PC-3 (cell line): ENCODE data around the gene ACAD9. TPM values are rescaled to one million over a fixed set of nuclear protein-coding genes. Genes with fewer than 3 reads are reported as not detected.

Experiments
- ATAC-seq: fragments of 200-7000 bp; cut with Tn5 transposase; 2 replicates; pipeline ENCODE4 v1.9.1; 2020; ENCODE audit warnings: mild to moderate bottlenecking, moderate library complexity
- BruUV-seq: library from RNA; stranded (reverse); fragments of 400-500 nt; replicated peaks from 2 replicates; lab custom pipeline; 2021; lab: Mats Ljungman, UMichigan
- CTCF ChIA-PET: fragments of 300-600 bp; sonication (Branson Sonifier 250); formaldehyde crosslinking; loops from one replicate; lab custom pipeline; 2022; ENCODE audit warnings: antibody characterized with exemption; lab: Charles Lee
- POLR2A ChIA-PET: fragments of 300-600 bp; sonication (Branson Sonifier 250); formaldehyde crosslinking; loops from one replicate; lab custom pipeline; 2022; ENCODE audit warnings: antibody characterized with exemption; ENCODE audit not compliant: unreplicated experiment; lab: Charles Lee
- DNase-seq: peaks from one replicate; pipeline ENCODE4 v3.0.0-alpha.2; 2015
- H2AFZ ChIP-seq: fragments of 300-600 bp; sonication (generic); 2 replicates; pipeline ENCODE4 v1.6.0; 2016; ENCODE audit warnings: antibody characterized with exemption, low read length
- H3F3A ChIP-seq: fragments of 300-600 bp; sonication (generic); one replicate; pipeline ENCODE4 v1.6.0; 2017; ENCODE audit warnings: antibody characterized with exemption, low read length, control low read depth, mild to moderate bottlenecking; ENCODE audit not compliant: unreplicated experiment
- H3K27ac ChIP-seq: fragments of 300-600 bp; sonication (generic); 2 replicates; pipeline ENCODE4 v1.5.1; 2016; ENCODE audit warnings: mild to moderate bottlenecking, low read length
- H3K27me3 ChIP-seq: fragments of 300-600 bp; sonication (generic); 2 replicates; pipeline ENCODE4 v1.6.1; 2016; ENCODE audit warnings: low read length, mixed read lengths
- H3K36me3 ChIP-seq: fragments of 300-600 bp; sonication (generic); 2 replicates; pipeline ENCODE4 v1.6.1; 2016; ENCODE audit warnings: low read depth, mixed run types, low read length, mixed read lengths
- H3K4me1 ChIP-seq: fragments of 300-600 bp; sonication (generic); 2 replicates; pipeline ENCODE4 v1.5.1; 2016; ENCODE audit warnings: low read length; ENCODE audit not compliant: insufficient read depth
- H3K4me2 ChIP-seq: fragments of 300-600 bp; sonication (generic); 2 replicates; pipeline ENCODE4 v1.6.0; 2016; ENCODE audit warnings: low read length
- H3K4me3 ChIP-seq: fragments of 300-600 bp; sonication (generic); 2 replicates; pipeline ENCODE4 v1.5.1; 2016; ENCODE audit warnings: mild to moderate bottlenecking, low read length, mixed read lengths
- H3K79me2 ChIP-seq: fragments of 300-600 bp; sonication (generic); 2 replicates; pipeline ENCODE4 v1.6.1; 2017; ENCODE audit warnings: low read length, mixed read lengths
- H3K9ac ChIP-seq: fragments of 300-600 bp; sonication (generic); 2 replicates; pipeline ENCODE4 v1.6.0; 2016; ENCODE audit warnings: mild to moderate bottlenecking, low read length
- H3K9me2 ChIP-seq: fragments of 300-600 bp; sonication (generic); replicated peaks from 2 replicates; pipeline ENCODE4 v1.6.1; 2016; ENCODE audit warnings: mixed run types, low read length, mixed read lengths
- H3K9me3 ChIP-seq: fragments of 300-600 bp; sonication (generic); 2 replicates; pipeline ENCODE4 v1.6.1; 2016; ENCODE audit warnings: low read length, mixed read lengths
- H4K20me1 ChIP-seq: fragments of 300-600 bp; sonication (generic); 2 replicates; pipeline ENCODE4 v1.6.1; 2016; ENCODE audit warnings: low read length, mixed read lengths
- CTCF ChIP-seq: fragments of 300-600 bp; sonication (generic); conservative IDR thresholded peaks from 2 replicates; pipeline ENCODE4 v1.5.1; 2017; ENCODE audit warnings: antibody characterized with exemption, low read depth, mild to moderate bottlenecking, low read length
- EZH2 ChIP-seq: fragments of 300-600 bp; sonication (generic); IDR thresholded peaks from one replicate; pipeline ENCODE4 v1.6.1; 2017; ENCODE audit warnings: antibody characterized with exemption, mild to moderate bottlenecking, low read length; ENCODE audit not compliant: unreplicated experiment
- EZH2phosphoT487 ChIP-seq: fragments of 300-600 bp; sonication (generic); IDR thresholded peaks from 2 replicates; pipeline ENCODE4 v1.6.1; 2018; ENCODE audit warnings: mild to moderate bottlenecking, antibody characterized with exemption, low read length, borderline replicate concordance
- intact Hi-C: fragments of 100-400 bp; cut with micrococcal nuclease; formaldehyde crosslinking; loops from 2 replicates; pipeline ENCODE4 v1.9.0; 2023
- total RNA-seq: library from RNA; depleted of rRNA; stranded (reverse); fragments of >200 nt; gene quantifications from 2 replicates; pipeline ENCODE4 v1.2.3, GENCODE V29; 2014

Gene ACAD9
- total RNA-seq, 1 experiment from 2014 or later, result 38.6 TPM

GRCh38 chr3:128873244-128874022, 6.0 kb upstream of the ACAD9 start:
- Histone ChIP-seq H2AFZ (no peak overlapping the region), H3K4me2 (no peak overlapping the region), H3K4me3 (no peak overlapping the region), H3K9me3 (no peaks in the 10 kb centered on the region), H3K9me2 (no peaks in the 10 kb centered on the region), H3K27me3 (no peaks in the 10 kb centered on the region), H3K27ac (no peak overlapping the region), H3K36me3 (no peaks in the 10 kb centered on the region; the same call in 1 of the 2 replicates), H3K4me1 (peaks cover 6% of the 10 kb centered on the region), H3K79me2 (peaks cover 7% of the 10 kb centered on the region), H4K20me1 (no peaks in the 10 kb centered on the region), H3K9ac (no peak overlapping the region), H3F3A (no peaks in the 10 kb centered on the region)
- no TSS peak for BruUV-seq
- intact Hi-C loops, result no loop called here
- CTCF ChIA-PET, result no interaction called here
- no peak for DNase-seq
- no peak for ATAC-seq
- TF ChIP-seq EZH2 (no peak), EZH2phosphoT487 (no peak), CTCF (no peak)
- POLR2A ChIA-PET, result no interaction called here

GRCh38 chr3:128874481-128875180, 4.8 kb upstream of the ACAD9 start:
- Histone ChIP-seq H3K9ac (no peak overlapping the region), H3K4me2 (no peak overlapping the region), H3K4me1 (peaks cover 14% of the 10 kb centered on the region), H4K20me1 (no peaks in the 10 kb centered on the region), H3K9me2 (no peaks in the 10 kb centered on the region), H3K79me2 (peaks cover 16% of the 10 kb centered on the region), H2AFZ (no peak overlapping the region), H3K9me3 (no peaks in the 10 kb centered on the region), H3F3A (no peaks in the 10 kb centered on the region), H3K36me3 (no peaks in the 10 kb centered on the region; the same call in 1 of the 2 replicates), H3K27ac (no peak overlapping the region), H3K27me3 (no peaks in the 10 kb centered on the region), H3K4me3 (no peak overlapping the region)
- POLR2A ChIA-PET, result no interaction called here
- intact Hi-C loops, result no loop called here
- no peak for ATAC-seq
- DNase-seq, result no peak
- TF ChIP-seq CTCF (no peak), EZH2phosphoT487 (no peak), EZH2 (no peak)
- BruUV-seq, result no TSS peak
- CTCF ChIA-PET, result no interaction called here
